MM.1S (cell line): ENCODE measurements around the gene FRYL.

ENCODE experiments used
- DNase-seq: peaks from one replicate; pipeline ENCODE4 v3.0.0-alpha.2; 2015
- H2AFZ ChIP-seq: fragments of 300-600 bp; sonication (generic); 2 replicates; pipeline ENCODE4 v1.6.0; 2016; ENCODE audit warnings: antibody characterized with exemption, low read length
- H3F3A ChIP-seq: fragments of 300-600 bp; sonication (generic); 2 replicates; pipeline ENCODE4 v1.6.1; 2016; ENCODE audit warnings: mild to moderate bottlenecking, antibody characterized with exemption, low read length, moderate library complexity, mixed read lengths; ENCODE audit not compliant: insufficient read depth
- H3K27ac ChIP-seq: fragments of 300-600 bp; sonication (generic); 2 replicates; pipeline ENCODE4 v1.5.1; 2016; ENCODE audit warnings: mild to moderate bottlenecking, low read length
- H3K27me3 ChIP-seq: fragments of 300-600 bp; sonication (generic); replicated peaks from 2 replicates; pipeline ENCODE4 v1.6.0; 2016; ENCODE audit warnings: low read length; ENCODE audit not compliant: insufficient read depth
- H3K36me3 ChIP-seq: fragments of 300-600 bp; sonication (generic); replicated peaks from 2 replicates; pipeline ENCODE4 v1.6.1; 2016; ENCODE audit warnings: mild to moderate bottlenecking, low read length, mixed read lengths; ENCODE audit not compliant: insufficient read depth
- H3K4me1 ChIP-seq: fragments of 300-600 bp; sonication (generic); 2 replicates; pipeline ENCODE4 v1.6.1; 2016; ENCODE audit warnings: low read length, mixed read lengths
- H3K4me2 ChIP-seq: fragments of 300-600 bp; sonication (generic); 2 replicates; pipeline ENCODE4 v1.6.0; 2016; ENCODE audit warnings: low read depth, low read length
- H3K4me3 ChIP-seq: fragments of 300-600 bp; sonication (generic); 2 replicates; pipeline ENCODE4 v1.5.1; 2016; ENCODE audit warnings: low read length, mixed read lengths
- H3K79me2 ChIP-seq: fragments of 300-600 bp; sonication (generic); 2 replicates; pipeline ENCODE4 v1.6.1; 2016; ENCODE audit warnings: mixed run types, low read length, mixed read lengths
- H3K9ac ChIP-seq: fragments of 300-600 bp; sonication (generic); 2 replicates; pipeline ENCODE4 v1.6.1; 2016; ENCODE audit warnings: low read length, mixed read lengths
- H3K9me2 ChIP-seq: fragments of 300-600 bp; sonication (generic); replicated peaks from 2 replicates; pipeline ENCODE4 v1.6.1; 2016; ENCODE audit warnings: mild to moderate bottlenecking, low read length, mixed read lengths; ENCODE audit not compliant: insufficient read depth
- H3K9me3 ChIP-seq: fragments of 300-600 bp; sonication (generic); replicated peaks from 2 replicates; pipeline ENCODE4 v1.6.1; 2016; ENCODE audit warnings: mild to moderate bottlenecking, low read length, mixed read lengths; ENCODE audit not compliant: insufficient read depth
- H4K20me1 ChIP-seq: fragments of 300-600 bp; sonication (generic); 2 replicates; pipeline ENCODE4 v1.6.1; 2016; ENCODE audit warnings: mild to moderate bottlenecking, low read length, moderate library complexity, mixed read lengths; ENCODE audit not compliant: insufficient read depth
- EZH2 ChIP-seq: fragments of 300-600 bp; sonication (generic); optimal IDR thresholded peaks from 2 replicates; pipeline ENCODE3; 2017; ENCODE audit warnings: low read depth, mild to moderate bottlenecking, antibody characterized with exemption, low read length, mixed read lengths
- EZH2phosphoT487 ChIP-seq: fragments of 300-600 bp; sonication (generic); IDR thresholded peaks from 2 replicates; pipeline ENCODE4 v1.6.1; 2018; ENCODE audit warnings: antibody characterized with exemption, low read length
- TF ChIP-seq, protein P1 (sequence below): fragments of 300-600 bp; sonication (generic); IDR thresholded peaks from 2 replicates; pipeline ENCODE4 v1.5.1; 2016; ENCODE audit warnings: antibody characterized with exemption, low read length, mixed read lengths

Gene FRYL

DNA sequence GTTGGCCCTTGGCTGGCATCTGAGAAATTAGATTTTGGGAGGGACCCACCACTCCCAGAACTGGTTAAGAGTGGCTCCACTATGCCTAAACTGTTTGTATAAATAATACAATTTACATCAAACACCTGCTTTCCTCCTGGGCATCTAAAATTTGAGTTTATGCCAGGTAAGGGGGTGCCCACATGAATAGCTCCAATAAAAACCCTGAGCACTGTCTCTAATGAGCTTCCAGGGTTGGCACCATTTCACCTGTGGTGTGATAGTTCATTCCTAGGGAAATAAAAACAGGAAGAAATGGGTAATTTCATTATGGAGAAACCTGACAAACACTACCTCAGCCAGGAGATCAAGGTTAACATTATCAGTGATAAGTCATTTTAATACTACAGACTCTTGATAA is 119.7 kb downstream of the FRYL start:
- Histone ChIP-seq H3K4me3 (no peak overlapping the region), H3K79me2 (peaks cover 30% of the 10 kb centered on the region), H3K9me2 (no peaks in the 10 kb centered on the region; the same call in 1 of the 2 replicates), H3K4me2 (no peak overlapping the region), H3K9ac (no peak overlapping the region), H4K20me1 (no peaks in the 10 kb centered on the region), H3K4me1 (no peaks in the 10 kb centered on the region), H2AFZ (no peak overlapping the region), H3K9me3 (no peaks in the 10 kb centered on the region), H3F3A (no peaks in the 10 kb centered on the region), H3K36me3 (no peaks in the 10 kb centered on the region), H3K27me3 (no peaks in the 10 kb centered on the region), H3K27ac (no peak overlapping the region)
- TF ChIP-seq EZH2phosphoT487 = no peak
- TF ChIP-seq, protein P1, sequence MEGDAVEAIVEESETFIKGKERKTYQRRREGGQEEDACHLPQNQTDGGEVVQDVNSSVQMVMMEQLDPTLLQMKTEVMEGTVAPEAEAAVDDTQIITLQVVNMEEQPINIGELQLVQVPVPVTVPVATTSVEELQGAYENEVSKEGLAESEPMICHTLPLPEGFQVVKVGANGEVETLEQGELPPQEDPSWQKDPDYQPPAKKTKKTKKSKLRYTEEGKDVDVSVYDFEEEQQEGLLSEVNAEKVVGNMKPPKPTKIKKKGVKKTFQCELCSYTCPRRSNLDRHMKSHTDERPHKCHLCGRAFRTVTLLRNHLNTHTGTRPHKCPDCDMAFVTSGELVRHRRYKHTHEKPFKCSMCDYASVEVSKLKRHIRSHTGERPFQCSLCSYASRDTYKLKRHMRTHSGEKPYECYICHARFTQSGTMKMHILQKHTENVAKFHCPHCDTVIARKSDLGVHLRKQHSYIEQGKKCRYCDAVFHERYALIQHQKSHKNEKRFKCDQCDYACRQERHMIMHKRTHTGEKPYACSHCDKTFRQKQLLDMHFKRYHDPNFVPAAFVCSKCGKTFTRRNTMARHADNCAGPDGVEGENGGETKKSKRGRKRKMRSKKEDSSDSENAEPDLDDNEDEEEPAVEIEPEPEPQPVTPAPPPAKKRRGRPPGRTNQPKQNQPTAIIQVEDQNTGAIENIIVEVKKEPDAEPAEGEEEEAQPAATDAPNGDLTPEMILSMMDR = no peak
- TF ChIP-seq EZH2 = no peak
- no peak for DNase-seq

DNA sequence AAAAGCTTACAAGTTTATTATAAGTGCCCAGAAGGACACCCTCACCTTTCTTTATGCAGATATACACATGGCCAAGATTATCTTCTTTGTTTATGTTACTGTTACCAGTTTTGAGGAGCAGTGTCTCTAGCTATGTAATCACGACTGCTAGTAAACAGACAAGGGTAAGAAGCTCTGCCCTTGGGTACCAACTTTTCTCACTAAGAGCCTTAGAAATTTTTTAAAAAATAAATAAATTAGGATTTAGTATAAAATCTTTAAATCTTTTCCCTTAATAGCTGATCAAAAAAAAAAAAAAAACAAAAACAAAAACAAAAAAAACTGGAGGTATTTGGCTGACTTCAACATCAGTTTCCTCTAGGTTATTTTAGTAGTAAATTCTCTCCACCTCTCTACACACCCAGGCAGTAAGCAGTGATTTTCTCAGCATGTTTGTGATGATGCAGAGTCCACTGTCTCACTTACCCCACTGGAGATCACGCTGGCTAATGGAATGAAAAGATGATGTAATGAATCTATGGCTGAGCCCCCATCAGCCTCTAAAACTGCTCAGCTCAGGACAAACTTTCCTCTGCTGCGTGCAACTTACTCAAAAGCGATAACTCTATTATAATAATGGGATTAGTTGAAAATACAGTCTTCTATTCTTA is 125.9 kb downstream of the FRYL start:
- Histone ChIP-seq H3K79me2 (peaks cover 14% of the 10 kb centered on the region), H3K9ac (no peak overlapping the region), H2AFZ (no peak overlapping the region), H3K27ac (no peak overlapping the region), H3K27me3 (no peaks in the 10 kb centered on the region), H3K9me3 (no peaks in the 10 kb centered on the region), H3K4me3 (no peak overlapping the region), H3K4me2 (no peak overlapping the region), H3F3A (no peaks in the 10 kb centered on the region), H3K4me1 (no peaks in the 10 kb centered on the region), H3K36me3 (no peaks in the 10 kb centered on the region), H4K20me1 (no peaks in the 10 kb centered on the region), H3K9me2 (no peaks in the 10 kb centered on the region)
- DNase-seq = no peak
- no peak for TF ChIP-seq EZH2
- no peak for TF ChIP-seq EZH2phosphoT487
- TF ChIP-seq, protein P1 = no peak

DNA sequence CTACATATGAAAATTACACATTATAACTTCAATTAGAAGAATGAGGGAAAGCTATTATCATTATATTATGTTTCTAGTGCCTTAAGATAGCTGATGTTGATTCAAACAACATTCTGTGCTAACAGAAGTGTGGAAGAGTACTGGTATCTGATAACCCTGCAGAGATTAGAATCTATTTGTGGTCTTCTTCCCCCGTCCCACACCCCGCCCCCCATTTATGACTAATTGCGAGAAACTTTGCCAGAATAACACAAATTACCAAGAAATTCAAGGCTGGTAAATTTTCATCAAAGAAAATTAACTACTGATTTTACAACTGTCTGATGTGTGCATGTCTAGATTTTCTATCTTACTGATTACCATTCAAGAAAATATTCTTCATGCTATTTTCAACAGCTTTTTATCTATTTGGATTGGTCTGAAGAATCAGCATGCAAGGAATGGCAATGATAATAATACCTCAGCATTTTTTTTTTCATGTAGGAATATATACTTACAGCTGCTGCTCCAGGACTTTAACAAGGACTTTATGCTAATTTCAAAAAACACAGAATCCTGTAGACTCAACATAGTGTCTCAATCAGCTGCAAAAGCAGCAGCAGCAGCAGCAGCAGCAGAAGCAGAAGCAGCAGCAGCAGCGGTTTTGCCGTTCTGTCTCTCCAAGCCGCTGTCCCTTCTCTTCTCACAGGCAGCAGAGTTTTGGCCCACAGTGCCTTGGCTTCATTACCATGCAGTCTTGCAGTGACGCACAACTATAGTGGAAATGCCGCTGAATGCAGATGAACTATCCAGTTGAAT is 126.7 kb downstream of the FRYL start:
- TF ChIP-seq, protein P1 = no peak
- TF ChIP-seq EZH2 (no peak), EZH2phosphoT487 (no peak)
- DNase-seq = no peak
- Histone ChIP-seq H3F3A (no peaks in the 10 kb centered on the region), H3K9me2 (no peaks in the 10 kb centered on the region), H3K27me3 (no peaks in the 10 kb centered on the region), H4K20me1 (no peaks in the 10 kb centered on the region), H3K4me3 (no peak overlapping the region), H3K9ac (no peak overlapping the region), H2AFZ (no peak overlapping the region), H3K27ac (no peak overlapping the region), H3K4me2 (no peak overlapping the region), H3K79me2 (peaks cover 16% of the 10 kb centered on the region), H3K36me3 (no peaks in the 10 kb centered on the region), H3K4me1 (no peaks in the 10 kb centered on the region), H3K9me3 (no peaks in the 10 kb centered on the region)
